Neural progenitor cell (in vitro differentiated cells): ENCODE results near the gene PTGDR.

ENCODE experiments used
- CTCF ChIP-seq: fragments of 200-600 bp; sonication (generic); IDR thresholded peaks from 2 replicates; pipeline ENCODE4 v1.5.1; 2017; ENCODE audit warnings: antibody characterized with exemption, mild to moderate bottlenecking
- EZH2 ChIP-seq: fragments of 200-600 bp; sonication (generic); IDR thresholded peaks from 2 replicates; pipeline ENCODE4 v1.6.1; 2017; ENCODE audit warnings: antibody characterized with exemption, mild to moderate bottlenecking, moderate library complexity

- TF ChIP-seq CTCF (no peak), EZH2 (no peak)
Measured at GRCh38 chr14:52279408-52279807, 11.9 kb downstream of the PTGDR start.
